Aorta (tissue), 5 donors: ENCODE data around the gene SNCB. TPM values are rescaled to one million over a fixed set of nuclear protein-coding genes. Genes with fewer than 3 reads are reported as not detected.
A peak's percentile ranks its signal among the peaks of the same experiment; 100 is the strongest.

Source experiments
- ATAC-seq: fragments of 200-7000 bp; cut with Tn5 transposase; one replicate; pipeline ENCODE4 v1.9.1; 2022; ENCODE audit warnings: moderate library complexity; ENCODE audit not compliant: low FRiP score
- DNase-seq, 2 donors: peaks; one replicate each; pipeline ENCODE4 v3.0.0-alpha.2; 2020
- H3K27ac ChIP-seq, 2 donors: one replicate each; pipeline ENCODE4 v1.5.1; 2013; ENCODE audit warnings: low read length in 2 of 2, mild to moderate bottlenecking in 2 of 2, moderate library complexity in 2 of 2, control low read depth in 1 of 2, inconsistent platforms in 1 of 2, low read depth in 1 of 2
- H3K27me3 ChIP-seq, 2 donors: one replicate each; pipeline ENCODE4 v1.6.1; 2013; ENCODE audit warnings: control low read depth in 1 of 2, low read length in 1 of 2, mild to moderate bottlenecking in 1 of 2, moderate library complexity in 1 of 2; ENCODE audit not compliant: insufficient read depth in 2 of 2, control insufficient read depth in 1 of 2
- H3K36me3 ChIP-seq, 2 donors: one replicate each; pipeline ENCODE4 v1.6.1; 2013; ENCODE audit warnings: control low read depth in 1 of 2, low read length in 1 of 2, mild to moderate bottlenecking in 1 of 2; ENCODE audit not compliant: insufficient read depth in 2 of 2, control insufficient read depth in 1 of 2
- H3K4me1 ChIP-seq, 2 donors: one replicate each; pipeline ENCODE4 v1.6.1; 2013; ENCODE audit warnings: low read length in 2 of 2, control low read depth in 1 of 2, mild to moderate bottlenecking in 1 of 2, moderate library complexity in 1 of 2; ENCODE audit not compliant: insufficient read depth in 2 of 2, control insufficient read depth in 1 of 2
- H3K4me3 ChIP-seq, 2 donors: one replicate each; pipeline ENCODE4 v1.5.1; 2013; ENCODE audit warnings: low read length in 2 of 2, control low read depth in 1 of 2, mild to moderate bottlenecking in 1 of 2
- H3K9me3 ChIP-seq: one replicate; pipeline ENCODE4 v1.6.1; 2013; ENCODE audit warnings: mild to moderate bottlenecking, low read length; ENCODE audit not compliant: control insufficient read depth
- WGBS, 2 donors: extraction: QIAGEN DNeasy Blood & Tissue Kit; methylation state at CpG; one replicate each; pipeline ENCODE4 v1.1.7; 2013; 5-methylcytosine and 5-hydroxymethylcytosine counted together
- intact Hi-C, 2 donors: fragments of 100-400 bp; cut with DNase I; formaldehyde crosslinking; loops; one replicate each; pipeline versions ENCODE4 v1.14.2 to v1.15.0; 2022
- polyA plus RNA-seq, 2 donors: library from polyadenylated mRNA; stranded (reverse); fragments of 200-250 nt; gene quantifications; one replicate each; pipeline ENCODE4 v1.2.3, GENCODE V29; 2013
- total RNA-seq, 2 donors: library from RNA; stranded (reverse); fragmentation: NEBNext Ultra II Directional; extraction: Animal tissue kit (Norgen Biotek cat#: 25700); gene quantifications; one replicate each; pipeline ENCODE4 v1.2.1, GENCODE V29; 2021
- donor health status: healthy with polysubstance abuse.
- donor health status: Bipolar disorder and iron deficiency.
- donor health status: DM: no; HTN: no; CAD: no.
- donor health status: DM: no; HTN: no; CAD: no.
- donor health status: DM: yes; HTN: yes; CAD: no.

The SNCB gene
- total and polyA plus RNA-seq, 4 donors, result not detected

GRCh38 chr5:176663566-176663965, 33.2 kb upstream of the SNCB start:
- no peak for ATAC-seq
- intact Hi-C loops, result loop anchor here in 1 of 2 donors (5.0 kb wide), 2 partner anchors 294 to 449 kb away; no protein-coding TSS in a partner anchor

GRCh38 chr5:176662371-176663333, 32.3 kb upstream of the SNCB start:
- intact Hi-C loops, result loop anchor here in 1 of 2 donors (5.0 kb wide), 2 partner anchors 295 to 450 kb away; no protein-coding TSS in a partner anchor
- no peaks in the 10 kb centered on the region for H3K36me3 ChIP-seq
- no peak overlapping the region for H3K4me3 ChIP-seq
- H3K9me3 ChIP-seq, result no peaks in the 10 kb centered on the region
- H3K27me3 ChIP-seq, result no peaks in the 10 kb centered on the region
- 78 to 82% methylated on average over 20 to 21 of the region's 21 CpGs for WGBS, 2 donors
- H3K4me1 ChIP-seq, result no peaks in the 10 kb centered on the region
- ATAC-seq (no peak), DNase-seq (peak in 1 of 2 donors; percentile 21)
- no peak overlapping the region for H3K27ac ChIP-seq

More at GRCh38 chr5:176663566-176663965, 33.2 kb upstream of the SNCB start:
- H3K36me3 ChIP-seq, result no peaks in the 10 kb centered on the region
- no peak overlapping the region for H3K4me3 ChIP-seq
- H3K4me1 ChIP-seq, result no peaks in the 10 kb centered on the region
- H3K27ac ChIP-seq, result no peak overlapping the region
- DNase-seq, result peak in 1 of 2 donors; percentile 12
- no peaks in the 10 kb centered on the region for H3K27me3 ChIP-seq
- no peaks in the 10 kb centered on the region for H3K9me3 ChIP-seq
- 83 to 84% methylated on average over 10 of the region's 10 CpGs for WGBS, 2 donors

GRCh38 chr5:176661676-176662075, 31.3 kb upstream of the SNCB start:
- intact Hi-C loops, result loop anchor here in 1 of 2 donors (5.0 kb wide), 2 partner anchors 296 to 451 kb away; no protein-coding TSS in a partner anchor

GRCh38 chr5:176660860-176661641, 30.7 kb upstream of the SNCB start:
- intact Hi-C loops, result loop anchor here in 1 of 2 donors (5.0 kb wide), 2 partner anchors 296 to 451 kb away; no protein-coding TSS in a partner anchor
- DNase-seq, result peak; percentile 79 to 91
- Histone ChIP-seq H3K4me3 (no peak overlapping the region), H3K9me3 (no peaks in the 10 kb centered on the region), H3K27ac (no peak overlapping the region), H3K4me1 (no peaks in the 10 kb centered on the region), H3K36me3 (no peaks in the 10 kb centered on the region), H3K27me3 (no peaks in the 10 kb centered on the region)
- 53% methylated on average over 33 of the region's 33 CpGs for WGBS, 2 donors
- peak; percentile 85 for ATAC-seq

More at GRCh38 chr5:176661676-176662075, 31.3 kb upstream of the SNCB start:
- Histone ChIP-seq H3K36me3 (no peaks in the 10 kb centered on the region), H3K27me3 (no peaks in the 10 kb centered on the region), H3K4me3 (no peak overlapping the region), H3K4me1 (no peaks in the 10 kb centered on the region), H3K27ac (no peak overlapping the region), H3K9me3 (no peaks in the 10 kb centered on the region)
- DNase-seq (peak in 1 of 2 donors; percentile 30), ATAC-seq (no peak)
- 84 to 88% methylated on average over 10 of the region's 10 CpGs for WGBS, 2 donors

- H3K4me1 ChIP-seq, result no peaks in the 10 kb centered on the region
- H3K27ac ChIP-seq, result no peak overlapping the region
- no peak for ATAC-seq
- DNase-seq, result no peak
- H3K4me3 ChIP-seq, result no peak overlapping the region
- no peaks in the 10 kb centered on the region for H3K36me3 ChIP-seq
- WGBS, 2 donors, result 35 to 46% methylated on average over 1 of the region's 1 CpG
- no peaks in the 10 kb centered on the region for H3K9me3 ChIP-seq
- H3K27me3 ChIP-seq, result no peaks in the 10 kb centered on the region
- intact Hi-C loops, result loop anchor here in 1 of 2 donors (5.0 kb wide), 2 partner anchors 297 to 452 kb away; no protein-coding TSS in a partner anchor
These were observed 30.2 kb upstream of the SNCB start for GRCh38 chr5:176660530-176660859.

GRCh38 chr5:176659860-176660461, 29.6 kb upstream of the SNCB start:
- no peak for ATAC-seq
- Histone ChIP-seq H3K4me1 (no peaks in the 10 kb centered on the region), H3K27me3 (no peaks in the 10 kb centered on the region), H3K36me3 (no peaks in the 10 kb centered on the region), H3K4me3 (no peak overlapping the region), H3K9me3 (no peaks in the 10 kb centered on the region), H3K27ac (no peak overlapping the region)
- 79 to 84% methylated on average over 4 of the region's 4 CpGs for WGBS, 2 donors
- no peak for DNase-seq
- intact Hi-C loops, result loop anchor here in 1 of 2 donors (5.0 to 10.0 kb wide), 3 partner anchors 245 to 452 kb away; partner anchors contain the start of gene CLTB

- intact Hi-C loops, result loop anchor here in 1 of 2 donors (10.0 kb wide), 1 partner anchor 245 kb away; the partner anchor contains the start of gene CLTB
These were observed 29.1 kb upstream of the SNCB start for GRCh38 chr5:176659512-176659839.

More at GRCh38 chr5:176659512-176659839, 29.1 kb upstream of the SNCB start:
- DNase-seq, result no peak
- Histone ChIP-seq H3K27ac (no peak overlapping the region), H3K4me1 (no peaks in the 10 kb centered on the region), H3K4me3 (no peak overlapping the region), H3K9me3 (no peaks in the 10 kb centered on the region), H3K27me3 (no peaks in the 10 kb centered on the region), H3K36me3 (no peaks in the 10 kb centered on the region)
- no peak for ATAC-seq
- WGBS, 2 donors, result 74 to 84% methylated on average over 7 of the region's 7 CpGs
